BE2C (cell line): ENCODE data around the gene MEIS2.

ENCODE experiments used
- DNase-seq: peaks from one replicate; pipeline ENCODE4 v3.0.0-alpha.2; 2020
- H3K27me3 ChIP-seq: fragments of 250-450 bp; sonication (Bioruptor Pico); 2 replicates; pipeline ENCODE4 v1.5.1; 2020; ENCODE audit warnings: mild to moderate bottlenecking
- H3K36me3 ChIP-seq: fragments of 250-450 bp; sonication (Bioruptor Pico); 2 replicates; pipeline ENCODE4 v1.5.1; 2020; ENCODE audit warnings: mild to moderate bottlenecking
- H3K4me1 ChIP-seq: fragments of 250-450 bp; sonication (Bioruptor Pico); 2 replicates; pipeline ENCODE4 v1.5.1; 2020
- H3K4me3 ChIP-seq: 2 replicates; pipeline ENCODE4 v1.5.1; 2011; ENCODE audit warnings: low read depth, low read length
- H3K9me3 ChIP-seq: fragments of 250-450 bp; sonication (Bioruptor Pico); 2 replicates; pipeline ENCODE4 v1.5.1; 2020
- CTCF ChIP-seq: IDR thresholded peaks from 2 replicates; pipeline ENCODE4 v1.5.1; 2012; ENCODE audit warnings: mild to moderate bottlenecking, low read depth, low read length

Gene MEIS2

GRCh38 chr15:36948982-36949381, 151.4 kb downstream of the MEIS2 start:
- peaks cover 30% of the 10 kb centered on the region for H3K4me1 ChIP-seq
- no peaks in the 10 kb centered on the region for H3K27me3 ChIP-seq
- no peaks in the 10 kb centered on the region for H3K9me3 ChIP-seq
- TF ChIP-seq CTCF = no peak
- DNase-seq = peak; percentile 19
- no peak overlapping the region for H3K4me3 ChIP-seq
- peaks cover 38% of the 10 kb centered on the region for H3K36me3 ChIP-seq

- peaks cover 22% of the 10 kb centered on the region for H3K4me1 ChIP-seq
- TF ChIP-seq CTCF = no peak
- peaks cover 52% of the 10 kb centered on the region for H3K36me3 ChIP-seq
- no peaks in the 10 kb centered on the region for H3K9me3 ChIP-seq
- H3K4me3 ChIP-seq = no peak overlapping the region
- DNase-seq = no peak
- no peaks in the 10 kb centered on the region for H3K27me3 ChIP-seq
These were observed 153.2 kb downstream of the MEIS2 start for GRCh38 chr15:36947035-36947719.

GRCh38 chr15:36944442-36944841, 155.9 kb downstream of the MEIS2 start:
- H3K4me3 ChIP-seq = no peak overlapping the region
- peaks cover 75% of the 10 kb centered on the region for H3K36me3 ChIP-seq
- TF ChIP-seq CTCF = no peak
- H3K4me1 ChIP-seq = peaks cover 27% of the 10 kb centered on the region
- no peaks in the 10 kb centered on the region for H3K27me3 ChIP-seq
- H3K9me3 ChIP-seq = no peaks in the 10 kb centered on the region
- DNase-seq = no peak

DNA sequence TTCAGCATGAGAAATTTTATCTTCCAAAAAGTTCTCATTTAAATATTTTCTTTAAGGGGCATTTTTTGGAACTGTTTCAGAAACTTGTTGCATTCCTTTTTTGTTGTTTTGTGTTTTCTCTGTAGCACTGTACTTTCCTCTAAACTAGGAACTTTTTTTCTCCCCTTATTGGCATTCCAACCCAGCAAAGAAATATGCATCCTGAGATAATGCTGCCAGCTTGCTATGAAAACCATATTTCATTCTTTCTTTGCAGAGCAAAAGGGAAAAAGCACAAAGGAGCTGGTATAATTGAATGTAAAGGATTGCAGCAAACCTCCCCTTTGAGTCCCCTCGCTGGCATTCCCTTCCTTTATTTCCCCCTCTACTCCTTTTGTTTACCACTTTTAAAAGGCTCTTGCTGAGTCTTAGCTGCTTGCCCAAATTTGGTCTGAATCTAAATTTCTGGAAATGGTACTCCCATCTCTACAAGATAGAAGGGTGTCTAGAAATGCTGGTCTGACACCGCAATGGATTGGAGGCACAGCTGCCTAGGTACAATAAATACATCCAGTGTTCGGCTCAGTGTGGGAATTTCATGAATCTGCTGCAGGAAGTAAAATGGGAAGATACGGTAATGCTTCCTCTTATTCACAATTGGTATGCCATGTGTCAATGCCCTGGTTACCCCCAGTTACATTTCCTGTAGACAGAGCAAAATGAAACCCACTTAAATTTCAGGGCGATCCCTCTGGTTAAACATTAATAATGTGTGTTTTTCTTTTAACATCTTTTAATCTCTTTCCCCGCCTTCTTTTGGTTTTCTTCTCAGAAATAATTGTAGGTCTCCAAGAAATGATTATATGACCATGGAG, 156.6 kb downstream of the MEIS2 start:
- peaks cover 73% of the 10 kb centered on the region for H3K36me3 ChIP-seq
- peaks cover 23% of the 10 kb centered on the region for H3K4me1 ChIP-seq
- TF ChIP-seq CTCF = no peak
- no peaks in the 10 kb centered on the region for H3K9me3 ChIP-seq
- H3K27me3 ChIP-seq = no peaks in the 10 kb centered on the region
- H3K4me3 ChIP-seq = no peak overlapping the region
- no peak for DNase-seq

DNA sequence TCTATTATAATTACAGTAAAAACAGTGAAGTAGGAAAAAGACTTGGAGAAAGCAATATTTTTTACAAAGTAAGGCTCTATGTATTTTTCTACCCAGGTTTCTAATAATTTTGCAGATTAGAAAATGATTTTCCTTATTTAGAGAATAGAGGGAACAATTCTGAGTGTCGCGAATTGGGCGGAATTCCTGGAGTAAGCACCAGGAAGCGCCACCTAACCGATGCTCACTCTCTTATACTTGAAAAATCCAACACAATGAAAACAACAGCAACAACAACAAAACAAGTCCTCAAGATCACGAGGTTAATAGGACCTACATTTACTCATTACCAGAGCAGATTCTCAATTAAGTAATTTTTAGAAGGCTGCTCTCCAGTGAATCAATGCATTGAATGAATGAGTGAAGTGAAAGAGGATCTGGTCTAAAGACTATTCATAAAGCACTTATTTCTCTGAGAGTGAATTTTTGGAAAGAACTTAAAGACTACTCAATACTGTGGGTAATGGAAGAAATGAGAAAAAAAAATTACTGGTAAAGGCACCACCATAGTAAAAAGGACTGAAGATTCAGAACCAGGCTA, 158.0 kb downstream of the MEIS2 start:
- H3K36me3 ChIP-seq = peaks cover 63% of the 10 kb centered on the region
- 0 out of 2 replicates have a peak, but pooled peaks have one; percentile 4 for TF ChIP-seq CTCF
- H3K4me1 ChIP-seq = peaks cover 16% of the 10 kb centered on the region

More for the DNA sequence above, 158.0 kb downstream of the MEIS2 start:
- Histone ChIP-seq H3K9me3 (no peaks in the 10 kb centered on the region), H3K4me3 (no peak overlapping the region), H3K27me3 (no peaks in the 10 kb centered on the region)
- DNase-seq = no peak
